Amniotic stem cell (primary cell): ENCODE results near the gene SSBP3.

Experiments
- DNase-seq: peaks from one replicate; lab custom pipeline; 2025; lab: John Stamatoyannopoulos, UW

SSBP3 gene

DNA sequence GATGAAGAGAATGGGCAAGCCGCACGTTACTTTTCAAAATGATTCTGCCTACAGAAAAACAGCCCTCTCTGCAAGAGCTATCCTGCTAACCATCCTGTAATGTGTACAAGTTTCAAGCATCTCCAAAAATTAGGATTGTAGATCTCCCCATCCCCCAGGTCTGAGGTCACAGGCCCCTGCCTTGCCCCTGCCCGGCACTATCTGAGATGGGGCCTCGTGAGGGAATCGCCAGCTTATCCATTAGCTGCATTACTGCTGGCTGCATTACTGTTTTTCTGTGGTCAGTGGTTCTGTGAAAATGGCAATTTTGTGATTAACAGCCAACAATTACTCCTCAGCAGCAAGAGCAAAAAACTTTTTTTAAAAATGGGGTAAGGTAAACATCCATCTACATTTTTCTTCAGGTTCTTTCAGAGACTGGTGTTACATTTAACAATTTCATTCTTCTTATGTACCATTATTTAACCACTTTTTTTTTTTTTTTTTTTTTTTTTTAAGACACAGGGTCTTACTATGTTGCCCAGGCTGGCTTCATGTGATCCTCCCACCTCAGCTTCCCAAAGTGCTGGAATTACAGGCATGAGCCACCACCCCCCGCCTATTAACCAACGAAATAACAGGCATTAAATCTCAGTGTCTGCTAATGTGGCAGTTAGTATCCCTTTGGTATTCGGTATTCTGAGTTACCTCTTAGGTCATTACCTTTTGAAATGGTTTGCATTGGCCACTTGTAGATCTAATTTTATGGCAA lies 122.4 kb downstream of the SSBP3 start:
- no peak for DNase-seq

DNA sequence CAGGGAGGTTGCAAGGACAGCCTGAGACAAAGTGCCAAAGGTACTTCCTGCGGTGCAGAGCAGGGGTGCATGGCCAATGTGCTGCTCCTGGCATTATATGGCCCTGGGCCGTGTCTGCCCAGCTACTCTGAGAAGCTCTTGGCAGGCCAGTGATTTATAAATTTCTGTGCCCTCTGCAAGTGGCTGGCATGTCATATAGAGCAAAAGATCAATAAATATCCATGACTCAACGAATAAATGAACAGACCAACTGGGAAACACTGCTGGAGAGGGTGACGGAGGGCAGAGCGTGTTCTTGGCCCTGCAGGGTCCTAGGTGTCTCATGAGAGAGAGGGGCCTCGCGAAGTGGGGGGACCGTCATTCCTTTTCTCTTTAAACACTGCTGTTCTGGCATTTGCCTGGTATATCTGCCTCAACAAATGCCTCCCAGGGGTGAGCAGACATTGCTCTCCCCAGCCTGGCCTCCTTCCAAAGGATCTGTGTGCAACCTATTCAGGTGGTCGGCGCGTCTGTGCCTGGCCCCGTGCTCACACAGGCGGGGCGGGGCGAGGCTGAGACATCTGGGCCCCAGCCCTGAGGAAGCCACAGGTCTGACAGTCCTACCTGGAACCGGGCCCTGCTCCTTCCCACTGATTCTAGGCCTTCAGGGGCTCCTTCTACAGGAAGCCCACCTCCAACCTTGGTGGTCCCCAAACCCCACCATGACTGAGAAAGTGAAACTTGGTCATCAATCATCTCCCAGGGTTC lies 123.9 kb downstream of the SSBP3 start:
- no peak for DNase-seq

DNA sequence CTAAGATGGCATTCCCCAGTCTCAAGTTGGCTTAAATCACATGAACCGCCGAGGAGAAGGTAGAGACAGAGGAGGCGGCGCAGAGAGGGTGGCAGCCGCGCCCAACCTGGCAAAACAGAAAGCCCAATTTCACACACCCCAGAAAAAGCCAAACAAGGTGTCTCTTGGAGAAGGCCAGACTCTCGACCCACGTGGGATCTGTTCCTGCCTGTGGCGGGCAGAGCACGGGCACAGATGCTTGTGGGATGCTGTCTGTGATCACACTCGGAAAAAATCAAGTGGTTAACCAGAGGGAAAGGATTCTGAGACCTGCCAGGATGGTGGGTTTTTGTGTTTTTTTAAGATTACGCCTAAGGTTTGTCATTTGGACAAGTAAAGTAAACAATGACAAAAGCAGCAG lies 125.5 kb downstream of the SSBP3 start:
- no peak for DNase-seq

DNA sequence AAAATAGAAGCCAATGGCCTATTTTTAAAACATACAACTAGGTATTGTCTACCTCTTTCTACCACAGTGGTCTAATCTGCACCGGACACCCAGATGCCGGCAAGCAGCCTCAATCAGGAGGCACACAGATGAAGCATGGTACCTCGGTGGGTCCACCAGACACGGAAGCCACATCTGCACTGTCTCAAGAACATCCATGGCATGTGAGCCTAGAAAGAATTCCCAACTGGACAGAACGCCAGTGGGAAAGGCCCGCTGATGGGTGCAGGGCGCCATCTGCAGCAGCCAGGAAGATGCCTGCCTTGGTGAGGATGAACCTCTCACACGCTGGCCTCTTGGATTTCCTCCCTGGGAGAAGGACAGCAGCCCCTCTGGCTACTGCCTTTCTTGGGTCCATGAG lies 126.7 kb downstream of the SSBP3 start:
- no peak for DNase-seq

DNA sequence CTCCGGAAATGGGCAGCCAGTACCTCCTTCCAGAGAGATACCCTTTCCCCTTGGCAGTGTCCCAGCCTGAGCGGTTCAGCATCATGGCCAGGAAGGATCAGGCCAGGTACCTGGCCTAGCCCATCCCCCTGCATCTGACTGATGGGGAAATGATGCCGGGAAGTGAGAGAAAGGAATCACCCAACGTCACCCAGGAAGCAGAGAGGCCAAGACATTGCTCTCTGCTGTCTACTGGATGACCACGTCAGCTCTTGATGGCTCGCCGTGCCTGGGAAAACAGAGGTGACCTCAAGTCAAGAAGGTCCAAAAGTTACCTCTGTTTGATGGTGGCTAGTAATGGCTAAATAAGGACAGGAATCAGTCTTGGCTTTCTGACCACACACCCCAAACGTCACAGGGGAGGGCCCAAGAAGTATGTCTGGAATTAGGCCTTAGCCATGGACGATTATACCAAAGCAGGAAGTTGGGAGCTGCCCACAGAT lies 127.2 kb downstream of the SSBP3 start:
- DNase-seq: no peak

DNA sequence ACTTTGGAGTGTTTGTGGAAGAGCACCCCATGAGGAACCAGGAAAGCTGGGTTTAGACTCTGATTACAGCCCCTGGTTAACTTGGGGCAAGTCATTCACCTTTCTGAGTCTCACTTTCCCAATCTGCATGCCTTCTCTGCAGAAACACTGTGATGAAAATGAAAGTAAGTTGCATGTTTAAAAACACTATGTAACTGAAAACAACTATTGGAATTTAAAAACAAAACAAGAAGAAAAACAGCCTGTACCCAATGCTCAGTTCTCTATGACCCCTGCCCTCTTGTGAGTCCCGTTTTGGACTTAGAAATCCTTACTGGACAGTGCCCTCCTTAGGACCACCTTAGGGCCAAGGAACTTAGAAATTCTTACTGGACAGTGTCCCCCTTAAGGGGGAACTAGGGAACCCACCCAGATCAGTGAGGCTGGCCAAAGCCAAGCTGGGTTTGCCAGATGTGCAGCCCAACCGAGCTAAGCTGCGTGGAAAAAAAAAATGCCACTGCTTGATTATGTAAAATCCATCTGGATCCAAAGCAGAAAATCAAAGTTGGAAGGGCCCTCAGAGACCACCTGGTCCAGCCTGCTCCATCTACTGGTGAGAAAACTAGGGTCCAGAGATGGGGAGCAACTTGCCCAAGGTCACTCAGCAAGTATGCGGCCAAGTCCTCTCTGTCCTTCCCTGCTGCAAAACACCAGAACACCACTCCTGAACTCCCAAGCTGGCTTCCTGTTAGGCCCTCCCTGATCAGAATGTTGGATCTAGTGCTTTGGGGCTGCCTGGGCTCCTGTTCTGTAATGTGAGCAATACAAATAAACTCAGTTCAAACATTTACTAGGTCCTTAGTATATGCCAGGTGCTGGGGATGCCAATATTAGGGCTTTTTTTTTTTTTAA lies 128.5 kb downstream of the SSBP3 start:
- DNase-seq: no peak

DNA sequence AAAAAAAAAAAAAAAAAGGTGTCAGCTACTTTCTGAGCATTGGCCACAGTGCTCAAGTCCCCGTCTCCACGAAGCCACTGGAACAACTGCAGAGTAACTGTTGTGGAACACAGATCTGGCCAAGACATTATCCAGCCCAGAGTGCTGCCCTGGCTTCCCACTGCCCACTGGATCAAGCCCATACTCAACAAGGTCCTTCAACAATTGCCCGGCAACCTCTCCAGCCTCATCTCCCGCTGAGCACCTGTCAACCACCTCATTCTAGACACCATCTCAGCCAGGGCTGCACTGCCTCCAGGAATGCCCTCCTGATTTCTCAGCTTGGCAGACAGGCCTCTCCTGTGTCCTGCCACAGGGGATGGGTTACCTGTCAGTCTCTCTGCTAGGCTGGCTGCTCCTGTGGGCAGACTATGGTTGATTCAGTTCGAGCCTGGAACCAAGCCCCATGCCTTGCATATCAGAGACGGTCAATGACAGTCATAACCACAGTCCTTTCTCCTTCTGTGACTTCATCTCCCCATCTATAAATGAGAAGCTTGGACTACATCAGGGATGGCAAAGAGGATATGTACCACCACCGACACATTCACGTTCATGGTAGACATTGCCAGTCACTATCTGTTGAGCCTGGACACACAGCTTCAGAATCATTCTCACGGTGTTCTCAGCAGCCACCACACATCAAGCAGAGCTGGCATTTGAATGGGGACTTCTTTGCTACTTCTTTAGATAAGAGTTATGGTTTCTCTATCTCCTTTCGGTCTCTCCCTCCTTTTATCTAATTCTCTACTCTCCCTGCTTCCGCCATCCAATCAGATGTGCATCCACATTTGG lies 129.4 kb downstream of the SSBP3 start:
- no peak for DNase-seq

DNA sequence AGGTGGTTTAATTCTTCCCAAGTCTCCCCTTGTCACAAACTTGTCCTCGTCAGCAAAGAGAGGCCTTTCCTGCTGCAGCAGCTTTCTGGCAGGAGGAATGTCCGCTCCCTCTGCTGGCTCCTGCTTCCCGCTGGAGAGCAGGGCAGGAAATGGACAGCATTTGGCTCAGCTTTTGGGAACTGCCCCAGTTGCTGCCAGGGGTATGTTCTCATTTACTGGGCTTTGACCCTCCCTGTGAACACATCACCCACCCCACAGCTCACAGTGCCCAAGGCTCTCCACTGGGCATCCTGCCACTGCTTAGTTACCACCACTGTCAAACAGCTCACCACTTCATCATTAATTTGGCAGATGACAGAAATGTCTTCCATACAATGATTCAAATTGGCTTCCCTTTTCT lies 130.8 kb downstream of the SSBP3 start:
- no peak for DNase-seq

DNA sequence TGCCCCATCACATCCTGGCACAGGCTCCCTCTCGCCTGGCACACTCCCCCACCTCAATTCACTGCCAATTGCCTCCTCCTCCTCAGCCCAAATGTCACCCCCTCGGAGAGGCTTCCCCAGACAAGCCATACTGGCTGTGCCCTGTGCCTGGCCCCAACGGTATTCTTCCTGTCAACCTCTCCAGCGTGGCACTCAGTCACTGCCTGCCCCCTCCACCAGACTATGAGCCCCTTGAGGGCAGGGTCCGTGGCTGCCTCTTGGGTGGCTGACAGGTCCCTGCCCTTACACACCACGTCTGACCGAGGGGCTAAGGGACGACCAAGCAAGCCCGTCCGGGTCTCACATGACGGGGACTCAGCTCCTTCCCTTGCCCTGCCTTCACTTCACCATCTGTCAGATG lies 131.3 kb downstream of the SSBP3 start:
- DNase-seq: no peak

DNA sequence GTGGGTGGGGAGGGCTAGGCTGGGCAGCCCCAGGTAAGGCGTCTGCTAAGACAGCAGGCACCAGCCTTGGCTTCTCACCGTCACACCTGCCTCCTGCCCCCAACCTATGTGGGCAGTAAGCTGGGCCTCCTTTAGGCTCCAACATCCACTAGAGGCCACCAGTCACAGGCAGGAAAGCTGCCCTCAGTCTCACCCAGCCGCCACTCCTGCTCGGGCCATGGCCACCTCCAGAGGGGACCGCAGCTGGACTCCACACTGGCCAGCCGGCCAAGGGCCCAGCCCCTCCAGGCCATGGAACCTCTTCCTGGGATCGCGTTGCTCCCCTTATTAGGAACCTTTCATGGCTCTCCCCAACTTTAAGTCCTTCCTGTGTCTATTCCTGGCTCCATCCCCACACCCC lies 131.7 kb downstream of the SSBP3 start:
- no peak for DNase-seq

DNA sequence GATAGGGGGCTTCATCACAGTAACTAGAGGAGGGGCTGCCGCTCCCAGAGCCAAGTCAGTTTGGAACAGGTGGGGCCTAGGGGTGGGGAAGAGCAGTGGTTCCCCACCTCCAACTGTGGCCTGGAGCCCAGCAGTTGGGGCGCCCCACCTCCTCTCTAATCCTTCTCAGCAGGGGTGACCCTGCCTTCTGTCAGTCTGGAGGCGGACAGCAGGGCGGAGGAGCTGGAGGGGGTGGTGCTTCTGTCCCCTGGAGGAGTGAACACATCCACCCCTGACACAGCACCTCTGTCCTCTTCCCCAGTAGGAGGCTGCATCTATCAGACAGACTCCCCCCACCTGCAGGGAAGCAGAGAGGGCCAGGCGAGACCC lies 132.4 kb downstream of the SSBP3 start:
- no peak for DNase-seq

DNA sequence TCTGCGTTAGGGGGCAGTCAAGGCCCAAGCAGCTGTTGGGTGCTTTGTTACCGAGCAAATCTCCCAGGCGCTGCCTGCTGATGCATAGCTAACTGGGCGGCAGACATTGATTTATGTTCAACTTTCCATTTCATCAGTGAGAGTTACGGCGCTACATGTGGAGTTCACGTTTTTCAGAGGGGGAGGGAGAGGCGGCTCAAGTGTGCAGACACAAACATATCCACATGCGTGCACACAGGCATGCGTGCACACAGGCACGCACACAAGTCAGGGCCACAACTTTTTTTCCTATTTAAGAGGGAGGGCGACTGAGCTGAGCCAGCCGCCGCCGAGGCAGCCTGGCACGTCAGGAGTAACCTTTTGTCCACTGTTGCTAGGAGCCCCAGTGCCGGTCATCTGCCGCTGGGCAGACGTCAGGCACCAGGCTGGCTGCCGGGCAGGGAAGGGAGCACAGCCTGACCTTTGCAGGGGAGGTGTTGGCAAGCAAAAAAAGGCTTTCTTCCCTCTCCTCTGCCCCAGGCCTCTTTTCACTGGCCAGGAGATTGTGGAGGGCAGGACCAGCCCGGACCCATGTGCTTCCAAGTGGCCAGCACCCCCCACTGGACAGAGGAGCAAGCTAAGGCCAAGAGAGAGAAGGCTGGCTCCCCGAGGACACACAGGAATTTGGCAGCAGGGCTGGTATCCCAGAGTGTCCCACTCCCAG lies 133.0 kb downstream of the SSBP3 start:
- DNase-seq: no peak

DNA sequence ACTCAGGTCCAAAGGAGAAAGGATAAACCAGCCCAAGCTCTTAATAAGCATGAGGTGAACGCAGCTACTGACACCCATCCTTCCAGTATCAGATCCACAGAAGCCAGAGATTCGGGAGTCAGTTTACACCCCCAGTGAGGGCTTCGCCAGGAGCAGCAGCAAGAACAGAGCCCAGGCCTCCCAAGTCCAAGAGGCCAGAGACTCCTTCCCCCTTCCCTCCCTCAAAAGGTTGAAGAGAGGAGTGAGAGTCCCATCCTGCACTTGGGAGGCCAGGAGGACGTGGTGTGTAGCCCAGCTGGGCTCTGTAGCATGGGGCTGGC lies 133.5 kb downstream of the SSBP3 start:
- no peak for DNase-seq

DNA sequence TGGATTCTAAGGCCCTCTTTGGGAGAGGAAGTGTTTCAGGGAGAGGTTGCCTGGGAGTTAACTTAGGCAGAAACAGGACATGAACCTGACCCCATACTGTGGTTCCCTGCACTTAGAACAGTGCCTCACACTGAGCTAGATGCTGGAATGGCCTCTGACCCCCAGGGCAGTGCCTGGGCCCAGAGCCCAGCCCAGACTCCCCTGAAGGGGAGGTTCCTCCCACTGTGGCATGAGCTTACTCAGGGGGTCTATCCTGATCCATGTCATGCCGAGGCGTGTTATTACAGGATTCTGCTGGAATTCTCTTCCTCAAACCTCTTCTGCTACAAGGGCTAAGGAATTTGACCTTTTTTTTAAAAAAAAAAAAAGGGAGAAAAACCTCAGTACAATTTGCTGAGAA lies 134.1 kb downstream of the SSBP3 start:
- DNase-seq: no peak

DNA sequence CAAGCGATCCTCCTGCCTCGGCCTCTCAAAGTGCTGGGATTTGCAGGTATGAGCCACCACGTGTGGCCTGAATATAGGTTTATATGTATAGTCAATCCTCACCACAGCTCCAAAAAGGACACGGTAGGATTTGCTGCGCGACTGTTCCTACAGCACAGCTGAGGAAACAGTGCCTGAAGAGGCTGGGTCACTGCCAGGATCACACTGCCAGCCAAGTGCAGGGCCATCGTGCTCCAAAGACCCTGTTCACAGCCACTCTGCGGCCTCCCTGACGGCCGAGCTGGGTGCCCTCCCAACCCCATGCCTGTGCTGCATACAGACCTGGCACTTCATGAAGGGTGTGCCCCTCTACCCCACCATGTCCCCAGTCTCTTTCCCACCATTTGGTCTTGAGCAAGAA lies 134.9 kb downstream of the SSBP3 start:
- DNase-seq: no peak

DNA sequence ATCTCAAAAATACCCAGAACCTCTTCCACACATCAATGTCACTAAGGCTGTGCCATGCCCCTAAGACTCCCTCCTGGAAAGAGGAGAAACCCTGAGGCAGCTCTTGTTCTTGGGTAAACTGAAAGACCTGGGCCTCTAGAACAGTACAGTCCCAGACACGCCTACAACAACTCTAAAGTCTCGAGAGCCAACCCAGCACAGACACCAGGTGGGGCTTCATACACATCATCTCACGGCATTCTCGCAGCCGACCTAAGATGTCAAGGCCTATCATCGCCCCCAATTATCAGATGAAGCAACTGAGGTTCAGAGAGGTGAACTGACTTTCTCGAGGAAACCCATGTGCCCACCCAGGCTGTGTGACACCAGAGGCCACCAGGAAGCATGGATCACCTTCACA lies 135.7 kb downstream of the SSBP3 start:
- no peak for DNase-seq

DNA sequence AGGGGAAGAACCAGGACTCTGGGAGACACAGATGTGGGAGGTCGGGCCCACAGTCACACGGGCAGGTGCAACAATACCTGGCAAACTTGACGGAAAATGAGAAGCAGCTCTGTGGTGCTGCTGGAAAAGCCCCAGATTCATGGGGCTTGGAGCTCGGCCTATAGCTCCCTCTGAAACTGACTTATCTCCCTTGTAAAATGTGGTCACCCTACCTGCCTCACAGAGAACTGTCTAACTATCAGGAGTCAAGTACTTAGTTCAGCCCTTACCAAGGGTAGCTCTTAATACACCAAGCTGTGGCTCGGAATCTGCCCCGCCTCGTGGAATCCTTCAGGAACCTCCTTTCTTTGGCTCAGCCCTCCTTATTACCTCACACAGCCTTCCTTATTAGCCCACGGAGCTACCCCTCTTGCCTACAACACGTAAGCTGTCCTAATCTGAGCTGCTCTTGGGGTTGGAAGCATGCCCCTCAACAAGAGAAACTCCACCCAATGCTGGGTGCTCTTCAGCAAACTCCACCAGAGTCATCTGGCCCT lies 137.4 kb downstream of the SSBP3 start:
- no peak for DNase-seq

DNA sequence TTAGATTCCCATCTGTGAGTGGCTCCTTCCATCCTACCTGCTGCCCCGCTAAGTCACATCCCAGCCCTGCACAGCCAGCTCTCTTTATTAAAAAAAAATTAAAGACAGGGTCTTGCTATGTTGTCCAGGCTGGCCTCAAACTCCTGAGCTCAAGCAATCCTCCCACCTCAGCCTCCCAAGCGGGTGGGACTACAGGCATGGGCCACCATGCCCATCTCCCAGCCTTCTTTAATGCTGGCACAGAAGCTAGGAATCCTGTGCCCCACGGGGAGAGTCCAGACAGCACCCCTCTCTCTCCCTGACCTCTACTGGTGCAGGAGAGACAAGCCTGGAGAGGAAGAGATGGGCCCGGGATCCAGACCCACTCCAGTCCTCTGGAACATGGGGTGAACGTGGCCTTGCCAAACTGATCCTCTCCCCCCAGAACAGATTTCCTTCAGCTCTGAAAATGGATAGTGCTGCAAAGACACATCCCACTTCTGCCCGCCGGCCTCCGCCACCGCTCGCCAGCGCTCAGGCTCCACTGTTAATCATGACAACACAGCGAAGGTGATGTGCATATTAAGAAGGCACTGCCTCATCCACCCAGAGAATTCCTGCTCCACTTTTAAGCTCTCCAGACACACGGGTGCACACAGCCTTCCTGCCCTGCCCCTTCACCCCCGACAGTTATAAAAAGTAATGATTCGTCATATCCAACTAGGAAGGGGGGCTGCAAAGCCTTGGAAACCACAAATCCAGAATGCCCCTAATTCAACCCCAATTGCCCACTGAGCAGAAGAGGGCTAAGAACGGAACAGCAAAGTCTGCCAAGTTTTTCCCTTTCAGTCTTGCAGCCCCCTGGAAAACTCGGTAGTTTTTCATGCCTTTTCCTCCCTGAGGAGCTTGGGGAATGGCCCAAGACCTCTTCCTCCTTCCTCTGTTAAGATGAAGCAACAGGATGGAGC lies 138.1 kb downstream of the SSBP3 start:
- no peak for DNase-seq

DNA sequence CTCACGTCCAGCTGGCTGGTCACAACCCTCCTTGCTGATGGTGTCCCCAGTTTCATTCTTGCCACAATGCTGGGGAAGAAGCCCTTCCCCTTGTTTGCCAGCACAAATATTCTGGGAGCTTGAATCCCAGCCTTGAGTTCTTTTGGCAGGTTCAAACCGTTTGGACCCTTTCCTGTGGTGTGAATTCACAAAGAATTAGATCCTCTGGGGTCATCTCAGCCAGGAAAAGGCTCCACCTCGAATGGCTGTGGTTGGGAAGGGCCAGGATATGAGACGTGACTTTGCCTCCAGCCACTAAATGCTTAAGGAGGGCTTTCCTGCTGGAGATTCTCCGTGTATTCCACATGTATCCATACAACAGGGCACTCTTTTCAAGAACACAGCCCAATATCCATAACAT lies 139.3 kb downstream of the SSBP3 start:
- DNase-seq: no peak

DNA sequence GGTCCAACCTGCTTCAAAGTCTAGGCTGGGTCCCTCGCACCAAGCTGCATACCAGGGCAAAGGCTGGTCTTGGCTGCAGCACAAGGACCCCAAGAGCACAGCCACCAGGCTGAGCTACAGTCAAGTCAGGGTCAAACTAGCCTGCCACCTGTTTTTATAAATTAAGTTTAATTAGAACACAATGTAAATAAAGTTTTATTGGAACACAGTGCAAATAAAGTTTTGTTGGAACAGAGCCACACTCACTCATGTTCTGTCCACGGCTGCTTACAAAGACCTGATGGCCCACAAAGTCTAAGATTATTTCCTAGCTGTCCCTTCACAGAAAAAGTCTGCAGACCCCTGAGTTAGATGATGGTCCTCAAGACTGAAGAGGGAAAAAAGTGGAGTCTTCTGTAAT lies 140.0 kb downstream of the SSBP3 start:
- no peak for DNase-seq
